ENCODE data around the gene PLEKHG1. TPM values are rescaled to one million over a fixed set of nuclear protein-coding genes. Genes with fewer than 3 reads are reported as not detected.

The PLEKHG1 gene
- total RNA-seq, 1 experiment from 2014 or later: 1.4 TPM

GRCh38 chr6:150557043-150557599, 42.6 kb upstream of the PLEKHG1 start:
- no peak for DNase-seq
- TF ChIP-seq EZH2 (IDR thresholded peaks at IDR 0.05; ENCODE audit: low read length, unreplicated experiment): no peak
- TF ChIP-seq EZH2phosphoT487 (IDR thresholded peaks at IDR 0.05; ENCODE audit: borderline replicate concordance, low read length): no peak
- TF ChIP-seq CTCF (conservative IDR thresholded peaks at IDR 0.05; ENCODE audit: low read depth, low read length): no peak
- H3K9ac ChIP-seq (ENCODE audit: low read length): no peak overlapping the region
- H3K27me3 ChIP-seq (ENCODE audit: low read length): no peaks in the 10 kb centered on the region
- no peak overlapping the region for H3K4me3 ChIP-seq (ENCODE audit: low read length)
- no peaks in the 10 kb centered on the region for H3K36me3 ChIP-seq (ENCODE audit: low read depth, low read length)
- H3K4me1 ChIP-seq (ENCODE audit: insufficient read depth, low read length): peaks cover 11% of the 10 kb centered on the region
- no peaks in the 10 kb centered on the region for H3K9me2 ChIP-seq (replicated peaks; ENCODE audit: low read length)
- H4K20me1 ChIP-seq (ENCODE audit: low read length): no peaks in the 10 kb centered on the region
- CTCF ChIA-PET: no interaction called here
- no TSS peak for BruUV-seq (replicated peaks)
- intact Hi-C loops (cut with micrococcal nuclease): no loop called here
- no peak for ATAC-seq
- H3K4me2 ChIP-seq (ENCODE audit: low read length): no peak overlapping the region
- no peaks in the 10 kb centered on the region for H3F3A ChIP-seq (ENCODE audit: low read length, unreplicated experiment)
- H3K9me3 ChIP-seq (ENCODE audit: low read length): no peaks in the 10 kb centered on the region
- POLR2A ChIA-PET (ENCODE audit: unreplicated experiment): no interaction called here
- no peaks in the 10 kb centered on the region for H3K79me2 ChIP-seq (ENCODE audit: low read length)
- H2AFZ ChIP-seq (ENCODE audit: low read length): no peak overlapping the region
- H3K27ac ChIP-seq (ENCODE audit: low read length): no peak overlapping the region

DNA sequence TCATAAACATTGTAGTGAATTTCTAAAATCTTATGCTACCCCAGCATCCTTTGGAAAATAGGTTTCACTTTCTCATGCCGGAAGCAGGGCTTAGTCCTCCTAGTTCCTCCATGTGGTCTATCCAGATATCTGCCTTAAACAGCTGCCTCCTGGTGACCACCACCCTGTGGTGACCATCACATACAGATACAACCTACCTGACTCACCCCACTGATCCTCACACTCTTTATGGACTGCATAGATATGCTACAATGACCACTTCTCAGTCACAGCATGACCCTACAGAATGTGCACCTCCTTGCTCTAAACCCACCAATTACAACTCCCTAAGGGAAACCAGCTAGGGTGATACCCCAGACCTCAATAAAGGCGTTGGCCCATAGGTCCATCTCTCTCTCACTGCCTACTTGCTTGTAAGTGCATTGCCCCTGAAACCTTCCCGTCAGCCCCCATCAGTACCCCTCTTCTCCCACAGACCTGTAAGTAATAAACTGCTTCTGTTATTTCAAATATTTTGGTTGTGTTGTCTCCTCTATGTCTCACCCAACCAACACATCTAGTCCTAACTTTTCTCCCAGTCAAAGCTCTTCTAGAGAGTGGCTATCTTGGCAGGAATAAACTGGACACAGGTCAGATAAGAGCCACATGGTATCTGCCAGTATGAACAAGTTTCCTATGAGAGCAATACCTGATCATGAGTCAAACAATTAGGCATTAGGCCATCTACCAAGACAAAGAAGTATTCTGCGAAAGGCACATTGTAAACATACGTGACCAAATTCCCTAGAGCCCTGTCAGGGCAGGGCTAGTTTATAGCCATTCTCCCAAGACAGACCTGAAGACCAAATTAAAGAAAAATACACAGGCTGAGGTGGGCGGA, 39.4 kb upstream of the PLEKHG1 start:
- Histone ChIP-seq H3K4me3 (ENCODE audit: low read length) (no peak overlapping the region), H3K4me1 (ENCODE audit: insufficient read depth, low read length) (peaks cover 11% of the 10 kb centered on the region), H3F3A (ENCODE audit: low read length, unreplicated experiment) (no peaks in the 10 kb centered on the region), H3K27me3 (ENCODE audit: low read length) (no peaks in the 10 kb centered on the region), H3K27ac (ENCODE audit: low read length) (peak overlapping the region; percentile 52), H2AFZ (ENCODE audit: low read length) (no peak overlapping the region), H3K4me2 (ENCODE audit: low read length) (no peak overlapping the region), H3K36me3 (ENCODE audit: low read depth, low read length) (no peaks in the 10 kb centered on the region), H3K79me2 (ENCODE audit: low read length) (no peaks in the 10 kb centered on the region), H3K9me3 (ENCODE audit: low read length) (no peaks in the 10 kb centered on the region), H4K20me1 (ENCODE audit: low read length) (no peaks in the 10 kb centered on the region), H3K9me2 (replicated peaks; ENCODE audit: low read length) (no peaks in the 10 kb centered on the region), H3K9ac (ENCODE audit: low read length) (no peak overlapping the region)
- BruUV-seq (replicated peaks): no TSS peak
- intact Hi-C loops (cut with micrococcal nuclease): no loop called here
- ChIA-PET POLR2A (ENCODE audit: unreplicated experiment) (no interaction called here), CTCF (no interaction called here)
- TF ChIP-seq EZH2phosphoT487 (IDR thresholded peaks at IDR 0.05; ENCODE audit: borderline replicate concordance, low read length) (no peak), EZH2 (IDR thresholded peaks at IDR 0.05; ENCODE audit: low read length, unreplicated experiment) (no peak), CTCF (conservative IDR thresholded peaks at IDR 0.05; ENCODE audit: low read depth, low read length) (no peak)
- DNase-seq: peak; percentile 63
- no peak; the same call in 1 of the 2 replicates for ATAC-seq

DNA sequence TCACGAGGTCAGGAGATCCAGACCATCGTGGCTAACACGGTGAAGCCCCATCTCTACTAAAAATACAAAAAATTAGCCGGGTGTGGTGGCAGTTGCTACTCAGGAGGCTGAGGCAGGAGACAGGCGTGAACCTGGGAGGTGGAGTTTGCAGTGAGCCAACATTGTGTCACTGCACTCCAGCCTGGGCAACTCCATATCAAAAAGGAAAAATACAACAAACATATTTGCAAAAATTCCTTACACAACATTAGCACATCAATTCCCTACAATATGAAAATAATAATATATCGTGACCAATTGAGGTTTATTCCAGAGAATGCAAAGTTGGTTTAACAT, 38.8 kb upstream of the PLEKHG1 start:
- H3K9me2 ChIP-seq (replicated peaks; ENCODE audit: low read length): no peaks in the 10 kb centered on the region
- DNase-seq: no peak
- H3K36me3 ChIP-seq (ENCODE audit: low read depth, low read length): no peaks in the 10 kb centered on the region
- no peaks in the 10 kb centered on the region for H4K20me1 ChIP-seq (ENCODE audit: low read length)
- H3K27me3 ChIP-seq (ENCODE audit: low read length): no peaks in the 10 kb centered on the region
- H3K4me3 ChIP-seq (ENCODE audit: low read length): no peak overlapping the region
- H3F3A ChIP-seq (ENCODE audit: low read length, unreplicated experiment): no peaks in the 10 kb centered on the region
- ATAC-seq: no peak
- no peak overlapping the region for H2AFZ ChIP-seq (ENCODE audit: low read length)
- intact Hi-C loops (cut with micrococcal nuclease): no loop called here
- ChIA-PET POLR2A (ENCODE audit: unreplicated experiment) (no interaction called here), CTCF (no interaction called here)
- peaks cover 11% of the 10 kb centered on the region for H3K4me1 ChIP-seq (ENCODE audit: insufficient read depth, low read length)
- H3K27ac ChIP-seq (ENCODE audit: low read length): peak overlapping the region; percentile 30
- no TSS peak for BruUV-seq (replicated peaks)
- H3K9ac ChIP-seq (ENCODE audit: low read length): no peak overlapping the region
- H3K9me3 ChIP-seq (ENCODE audit: low read length): no peaks in the 10 kb centered on the region
- no peak for TF ChIP-seq CTCF (conservative IDR thresholded peaks at IDR 0.05; ENCODE audit: low read depth, low read length)
- H3K4me2 ChIP-seq (ENCODE audit: low read length): no peak overlapping the region
- H3K79me2 ChIP-seq (ENCODE audit: low read length): no peaks in the 10 kb centered on the region
